Suprapubic skin (tissue), 4 donors: Measurements from ENCODE around the gene TDP1.

Experiments
- CTCF ChIP-seq, 2 donors: fragments of 200-600 bp in 1 of 2; fragments of 450-650 bp in 1 of 2; sonication (generic) in 1 of 2; IDR thresholded peaks; one replicate each; pipeline ENCODE4 v1.5.1; 2016 to 2019; ENCODE audit warnings: antibody characterized with exemption in 2 of 2, mild to moderate bottlenecking in 1 of 2, moderate library complexity in 1 of 2
- EP300 ChIP-seq: sonication (generic); formaldehyde crosslinking; IDR thresholded peaks from one replicate; pipeline ENCODE4 v1.6.1; 2017; ENCODE audit warnings: antibody characterized with exemption
- POLR2AphosphoS5 ChIP-seq, 3 donors: sonication (generic); formaldehyde crosslinking; IDR thresholded peaks; one replicate each; pipeline ENCODE4 v1.6.1; 2017; ENCODE audit warnings: antibody characterized with exemption in 3 of 3

DNA sequence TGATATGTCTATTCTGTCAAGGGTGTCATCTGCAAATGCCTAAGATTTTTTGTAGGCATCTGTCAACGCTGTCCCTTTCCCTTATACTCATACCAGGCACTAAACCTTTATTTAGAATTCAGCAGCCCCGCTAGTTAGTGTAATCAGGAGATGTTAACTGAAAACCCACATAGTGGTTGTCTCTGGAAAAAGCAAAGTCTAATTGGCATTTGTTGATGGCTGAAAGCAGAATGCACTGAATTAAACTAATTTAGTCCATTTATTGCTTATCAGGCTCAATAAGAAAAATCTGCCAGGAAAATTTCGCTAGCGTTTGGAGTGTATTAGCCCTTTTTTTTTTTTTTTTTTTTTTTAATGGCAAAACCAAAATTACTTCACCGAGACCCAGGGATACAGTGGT, 34.5 kb downstream of the TDP1 start:
- TF ChIP-seq EP300 (no peak), CTCF (IDR thresholded peaks at IDR 0.05) (no peak), POLR2AphosphoS5 (IDR thresholded peaks at IDR 0.05) (no peak)
